Thymus (tissue), 11 donors: ENCODE results near the gene EML4. TPM values are rescaled to one million over a fixed set of nuclear protein-coding genes. Genes with fewer than 3 reads are reported as not detected.

Source experiments
- DNase-seq, 9 donors: peaks; one replicate each; pipeline ENCODE4 v3.0.0-alpha.2; 2013; ENCODE audit warnings: low spot score in 9 of 9, low read depth in 6 of 9, missing footprints in 1 of 9
- H3K27ac ChIP-seq, 2 donors: one replicate each; pipeline ENCODE4 v1.5.1; 2013; ENCODE audit warnings: control low read depth in 1 of 2, low read depth in 1 of 2, low read length in 1 of 2, mild to moderate bottlenecking in 1 of 2, moderate library complexity in 1 of 2
- H3K27me3 ChIP-seq, 2 donors: one replicate each; pipeline ENCODE4 v1.5.1; 2013; ENCODE audit warnings: low read length in 1 of 2; ENCODE audit not compliant: control insufficient read depth in 2 of 2, insufficient read depth in 1 of 2
- H3K36me3 ChIP-seq, 2 donors: one replicate each; pipeline ENCODE4 v1.5.1; 2013; ENCODE audit warnings: low read length in 1 of 2, mild to moderate bottlenecking in 1 of 2, moderate library complexity in 1 of 2; ENCODE audit not compliant: control insufficient read depth in 2 of 2, insufficient read depth in 2 of 2
- H3K4me1 ChIP-seq, 2 donors: one replicate each; pipeline ENCODE4 v1.5.1; 2013; ENCODE audit warnings: low read length in 2 of 2; ENCODE audit not compliant: control insufficient read depth in 2 of 2, insufficient read depth in 2 of 2
- H3K4me3 ChIP-seq, 2 donors: one replicate each; pipeline ENCODE4 v1.5.1; 2013; ENCODE audit warnings: low read length in 2 of 2, control low read depth in 1 of 2, mild to moderate bottlenecking in 1 of 2
- H3K9me3 ChIP-seq, 2 donors: one replicate each; pipeline ENCODE4 v1.5.1; 2013; ENCODE audit warnings: low read length in 1 of 2, mild to moderate bottlenecking in 1 of 2; ENCODE audit not compliant: control insufficient read depth in 2 of 2, insufficient read depth in 1 of 2
- WGBS: extraction: QIAGEN DNeasy Blood & Tissue Kit; methylation state at CpG from one replicate; pipeline ENCODE4 v1.1.7; 2013; 5-methylcytosine and 5-hydroxymethylcytosine counted together
- polyA plus RNA-seq: library from polyadenylated mRNA; stranded (reverse); fragments of 200-250 nt; gene quantifications from one replicate; pipeline ENCODE4 v1.2.3, GENCODE V29; 2013
- total RNA-seq: library from RNA; stranded (reverse); fragments of 120-200 nt; gene quantifications from one replicate; pipeline ENCODE4 v1.2.4, GENCODE V29; 2013
- donor health status: healthy.

Gene EML4
- total and polyA plus RNA-seq, 2 donors: 23.5 to 28.5 TPM

GRCh38 chr2:42196403-42197267 is 27.5 kb downstream of the EML4 start:
- WGBS: 81% methylated on average over 9 of the region's 9 CpGs
- DNase-seq: peak; percentile 39 to 86 (median 61)
- Histone ChIP-seq H3K4me3 (no peak overlapping the region), H3K4me1 (peaks cover 0 to 7% of the 10 kb centered on the region in 2 donors), H3K9me3 (no peaks in the 10 kb centered on the region), H3K36me3 (no peaks in the 10 kb centered on the region), H3K27me3 (no peaks in the 10 kb centered on the region), H3K27ac (peak overlapping the region in 1 of 2 donors; percentile 8)

- Histone ChIP-seq H3K36me3 (no peaks in the 10 kb centered on the region), H3K4me3 (no peak overlapping the region), H3K9me3 (no peaks in the 10 kb centered on the region), H3K27me3 (no peaks in the 10 kb centered on the region), H3K27ac (no peak overlapping the region), H3K4me1 (peaks cover 0 to 7% of the 10 kb centered on the region in 2 donors)
- no peak for DNase-seq
- WGBS: 43% methylated on average over 1 of the region's 1 CpG
Measured at GRCh38 chr2:42197792-42198191, 28.6 kb downstream of the EML4 start.

- H3K27me3 ChIP-seq: no peaks in the 10 kb centered on the region
- H3K9me3 ChIP-seq: no peaks in the 10 kb centered on the region
- H3K27ac ChIP-seq: no peak overlapping the region
- H3K36me3 ChIP-seq: no peaks in the 10 kb centered on the region
- H3K4me3 ChIP-seq: no peak overlapping the region
- DNase-seq: no peak
- H3K4me1 ChIP-seq: peaks cover 0 to 7% of the 10 kb centered on the region in 2 donors
Measured at GRCh38 chr2:42198466-42198865, 29.3 kb downstream of the EML4 start.

GRCh38 chr2:42199002-42199401 is 29.8 kb downstream of the EML4 start:
- no peaks in the 10 kb centered on the region for H3K27me3 ChIP-seq
- WGBS: 96% methylated on average over 2 of the region's 2 CpGs
- no peak for DNase-seq
- H3K36me3 ChIP-seq: no peaks in the 10 kb centered on the region
- H3K4me3 ChIP-seq: no peak overlapping the region
- no peak overlapping the region for H3K27ac ChIP-seq
- H3K4me1 ChIP-seq: peaks cover 0 to 7% of the 10 kb centered on the region in 2 donors
- no peaks in the 10 kb centered on the region for H3K9me3 ChIP-seq

- peaks cover 0 to 7% of the 10 kb centered on the region in 2 donors for H3K4me1 ChIP-seq
- no peak for DNase-seq
- no peaks in the 10 kb centered on the region for H3K36me3 ChIP-seq
Measured at GRCh38 chr2:42199626-42200025, 30.5 kb downstream of the EML4 start.

GRCh38 chr2:42200926-42201855 is 32.0 kb downstream of the EML4 start:
- no peak overlapping the region for H3K4me3 ChIP-seq
- no peaks in the 10 kb centered on the region for H3K27me3 ChIP-seq
- H3K4me1 ChIP-seq: peaks cover 0 to 7% of the 10 kb centered on the region in 2 donors
- H3K36me3 ChIP-seq: no peaks in the 10 kb centered on the region
- H3K9me3 ChIP-seq: no peaks in the 10 kb centered on the region
- no peak for DNase-seq
- H3K27ac ChIP-seq: no peak overlapping the region
- 96% methylated on average over 5 of the region's 5 CpGs for WGBS

More at GRCh38 chr2:42199626-42200025, 30.5 kb downstream of the EML4 start:
- no peak overlapping the region for H3K4me3 ChIP-seq
- no peaks in the 10 kb centered on the region for H3K27me3 ChIP-seq
- WGBS: 97% methylated on average over 5 of the region's 5 CpGs
- no peak overlapping the region for H3K27ac ChIP-seq
- H3K9me3 ChIP-seq: no peaks in the 10 kb centered on the region

- Histone ChIP-seq H3K9me3 (no peaks in the 10 kb centered on the region), H3K36me3 (no peaks in the 10 kb centered on the region), H3K27ac (no peak overlapping the region), H3K27me3 (no peaks in the 10 kb centered on the region), H3K4me3 (no peak overlapping the region), H3K4me1 (no peaks in the 10 kb centered on the region)
- no peak for DNase-seq
- 97% methylated on average over 2 of the region's 2 CpGs for WGBS
Measured at GRCh38 chr2:42202634-42203008, 33.5 kb downstream of the EML4 start.

GRCh38 chr2:42203792-42204191 is 34.6 kb downstream of the EML4 start:
- H3K36me3 ChIP-seq: no peaks in the 10 kb centered on the region
- no peaks in the 10 kb centered on the region for H3K27me3 ChIP-seq
- WGBS: 97% methylated on average over 4 of the region's 4 CpGs
- no peaks in the 10 kb centered on the region for H3K9me3 ChIP-seq
- no peaks in the 10 kb centered on the region for H3K4me1 ChIP-seq
- no peak overlapping the region for H3K27ac ChIP-seq
- DNase-seq: no peak
- H3K4me3 ChIP-seq: no peak overlapping the region

- Histone ChIP-seq H3K36me3 (no peaks in the 10 kb centered on the region), H3K27me3 (no peaks in the 10 kb centered on the region), H3K4me1 (no peaks in the 10 kb centered on the region), H3K27ac (no peak overlapping the region), H3K9me3 (no peaks in the 10 kb centered on the region), H3K4me3 (no peak overlapping the region)
- no peak for DNase-seq
Measured at GRCh38 chr2:42205337-42205736, 36.2 kb downstream of the EML4 start.
